Activated naive CD4-positive, alpha-beta T cell treated with anti-CD3 and anti-CD28 coated beads, Interleukin-2, amount 10 ng/mL, durations not matched to agents 7 days and 5 days (primary cell): ENCODE measurements around the gene ANKLE1.

Source experiments
- CTCF ChIA-PET: fragments of 350-600 bp; sonication (Branson Sonifier 250); formaldehyde crosslinking; loops from one replicate; lab custom pipeline; 2021; ENCODE audit warnings: antibody characterized with exemption; lab: Charles Lee
- DNase-seq: peaks from one replicate; pipeline ENCODE4 v3.0.0-alpha.2; 2020
- H3K27ac Mint-ChIP-seq: one replicate; pipeline ENCODE4 v1.8.0; 2021; ENCODE audit warnings: mild to moderate bottlenecking, moderate library complexity, mixed read lengths
- H3K27me3 Mint-ChIP-seq: one replicate; pipeline ENCODE4 v1.8.0; 2021; ENCODE audit warnings: mild to moderate bottlenecking, mixed read lengths
- H3K36me3 Mint-ChIP-seq: one replicate; pipeline ENCODE4 v1.8.0; 2021; ENCODE audit warnings: mixed read lengths
- H3K4me1 Mint-ChIP-seq: one replicate; pipeline ENCODE4 v1.8.0; 2021; ENCODE audit warnings: mixed read lengths
- H3K4me3 Mint-ChIP-seq: one replicate; pipeline ENCODE4 v1.8.0; 2021; ENCODE audit warnings: mild to moderate bottlenecking, moderate library complexity, mixed read lengths
- H3K9me3 Mint-ChIP-seq: one replicate; pipeline ENCODE4 v1.8.0; 2021; ENCODE audit warnings: mixed read lengths

The ANKLE1 gene

GRCh38 chr19:17325881-17326594 lies 44.3 kb downstream of the ANKLE1 start:
- H3K27ac Mint-ChIP-seq = no peak overlapping the region
- peaks cover 21% of the 10 kb centered on the region for H3K4me1 Mint-ChIP-seq
- no peak overlapping the region for H3K4me3 Mint-ChIP-seq
- H3K27me3 Mint-ChIP-seq = peaks cover 29% of the 10 kb centered on the region
- H3K9me3 Mint-ChIP-seq = no peaks in the 10 kb centered on the region
- no peak for DNase-seq
- CTCF ChIA-PET = interaction anchor here (1.1 to 1.8 kb wide), 3 partner anchors 17 to 62 kb away, joined by 3 to 5 read pairs (median 3); partner anchors contain the start of gene DDA1
- peaks cover 12% of the 10 kb centered on the region for H3K36me3 Mint-ChIP-seq

GRCh38 chr19:17326595-17326966 lies 44.9 kb downstream of the ANKLE1 start:
- no peaks in the 10 kb centered on the region for H3K9me3 Mint-ChIP-seq
- CTCF ChIA-PET = interaction anchor here (0.6 to 1.8 kb wide), 4 partner anchors 17 to 519 kb away, joined by 3 to 5 read pairs (median 3); partner anchors contain the start of gene DDA1
- no peak overlapping the region for H3K27ac Mint-ChIP-seq
- no peak for DNase-seq
- H3K4me3 Mint-ChIP-seq = no peak overlapping the region
- peaks cover 33% of the 10 kb centered on the region for H3K27me3 Mint-ChIP-seq
- H3K4me1 Mint-ChIP-seq = peaks cover 21% of the 10 kb centered on the region
- H3K36me3 Mint-ChIP-seq = peaks cover 12% of the 10 kb centered on the region

- peaks cover 21% of the 10 kb centered on the region for H3K4me1 Mint-ChIP-seq
- H3K27ac Mint-ChIP-seq = no peak overlapping the region
- peaks cover 33% of the 10 kb centered on the region for H3K27me3 Mint-ChIP-seq
- peaks cover 12% of the 10 kb centered on the region for H3K36me3 Mint-ChIP-seq
- no peaks in the 10 kb centered on the region for H3K9me3 Mint-ChIP-seq
- DNase-seq = no peak
- peak overlapping the region; percentile 21 for H3K4me3 Mint-ChIP-seq
- CTCF ChIA-PET = interaction anchor here (0.6 to 1.8 kb wide), 4 partner anchors 18 to 520 kb away, joined by 3 to 5 read pairs (median 3); partner anchors contain the start of gene DDA1
These were observed 45.5 kb downstream of the ANKLE1 start for GRCh38 chr19:17327068-17327653.

GRCh38 chr19:17327654-17328516 lies 46.2 kb downstream of the ANKLE1 start:
- Mint-ChIP-seq H3K4me1 (peaks cover 28% of the 10 kb centered on the region), H3K36me3 (peaks cover 9% of the 10 kb centered on the region), H3K4me3 (peak overlapping the region; percentile 69), H3K27ac (no peak overlapping the region), H3K9me3 (no peaks in the 10 kb centered on the region), H3K27me3 (peaks cover 38% of the 10 kb centered on the region)
- DNase-seq = peak; percentile 71
- CTCF ChIA-PET = interaction anchor here (1.2 kb wide), 1 partner anchor 61 kb away, joined by 3 read pairs; no protein-coding TSS in a partner anchor

- CTCF ChIA-PET = no interaction called here
- peak; percentile 56 for DNase-seq
- peaks cover 11% of the 10 kb centered on the region for H3K36me3 Mint-ChIP-seq
- H3K4me3 Mint-ChIP-seq = peak overlapping the region; percentile 60
- no peak overlapping the region for H3K27ac Mint-ChIP-seq
- no peaks in the 10 kb centered on the region for H3K9me3 Mint-ChIP-seq
- peaks cover 39% of the 10 kb centered on the region for H3K27me3 Mint-ChIP-seq
- H3K4me1 Mint-ChIP-seq = peaks cover 31% of the 10 kb centered on the region
These were observed 47.0 kb downstream of the ANKLE1 start for GRCh38 chr19:17328517-17329365.

- peak overlapping the region; percentile 49 for H3K4me3 Mint-ChIP-seq
- CTCF ChIA-PET = no interaction called here
- H3K27me3 Mint-ChIP-seq = peaks cover 39% of the 10 kb centered on the region
- H3K9me3 Mint-ChIP-seq = no peaks in the 10 kb centered on the region
- H3K36me3 Mint-ChIP-seq = peaks cover 14% of the 10 kb centered on the region
- H3K4me1 Mint-ChIP-seq = peaks cover 35% of the 10 kb centered on the region
- DNase-seq = no peak
- H3K27ac Mint-ChIP-seq = peak overlapping the region; percentile 68
These were observed 47.9 kb downstream of the ANKLE1 start for GRCh38 chr19:17329366-17330261.

- peaks cover 42% of the 10 kb centered on the region for H3K27me3 Mint-ChIP-seq
- H3K9me3 Mint-ChIP-seq = no peaks in the 10 kb centered on the region
- H3K4me3 Mint-ChIP-seq = peak overlapping the region; percentile 37
- H3K27ac Mint-ChIP-seq = peak overlapping the region; percentile 60
- DNase-seq = no peak
- CTCF ChIA-PET = no interaction called here
- H3K4me1 Mint-ChIP-seq = peaks cover 42% of the 10 kb centered on the region
- H3K36me3 Mint-ChIP-seq = peaks cover 14% of the 10 kb centered on the region
These were observed 48.8 kb downstream of the ANKLE1 start for GRCh38 chr19:17330262-17331044.

- H3K4me1 Mint-ChIP-seq = peaks cover 47% of the 10 kb centered on the region
- H3K36me3 Mint-ChIP-seq = peaks cover 14% of the 10 kb centered on the region
- DNase-seq = no peak
- CTCF ChIA-PET = no interaction called here
- peaks cover 42% of the 10 kb centered on the region for H3K27me3 Mint-ChIP-seq
- no peak overlapping the region for H3K4me3 Mint-ChIP-seq
- no peaks in the 10 kb centered on the region for H3K9me3 Mint-ChIP-seq
- no peak overlapping the region for H3K27ac Mint-ChIP-seq
These were observed 49.4 kb downstream of the ANKLE1 start for GRCh38 chr19:17331045-17331558.

GRCh38 chr19:17332360-17332676 lies 50.6 kb downstream of the ANKLE1 start:
- CTCF ChIA-PET = interaction anchor here (0.7 to 1.9 kb wide), 2 partner anchors 27 to 54 kb away, joined by 3 to 7 read pairs; partner anchors contain the start of gene MRPL34

GRCh38 chr19:17332677-17333581 lies 51.2 kb downstream of the ANKLE1 start:
- DNase-seq = peak; percentile 64
- peaks cover 51% of the 10 kb centered on the region for H3K4me1 Mint-ChIP-seq
- H3K9me3 Mint-ChIP-seq = no peaks in the 10 kb centered on the region
- CTCF ChIA-PET = interaction anchor here (0.7 to 1.9 kb wide), 5 partner anchors 24 to 63 kb away, joined by 3 to 10 read pairs (median 3); partner anchors contain the start of genes DDA1 and MRPL34
- peaks cover 42% of the 10 kb centered on the region for H3K27me3 Mint-ChIP-seq
- no peak overlapping the region for H3K27ac Mint-ChIP-seq
- H3K36me3 Mint-ChIP-seq = peaks cover 14% of the 10 kb centered on the region
- peak overlapping the region; percentile 47 for H3K4me3 Mint-ChIP-seq

More at GRCh38 chr19:17332360-17332676, 50.6 kb downstream of the ANKLE1 start:
- no peak overlapping the region for H3K4me3 Mint-ChIP-seq
- H3K36me3 Mint-ChIP-seq = peaks cover 14% of the 10 kb centered on the region
- H3K9me3 Mint-ChIP-seq = no peaks in the 10 kb centered on the region
- H3K27ac Mint-ChIP-seq = no peak overlapping the region
- peaks cover 51% of the 10 kb centered on the region for H3K4me1 Mint-ChIP-seq
- DNase-seq = no peak
- H3K27me3 Mint-ChIP-seq = peaks cover 42% of the 10 kb centered on the region
